B cell (primary cell): ENCODE measurements around the gene MYL10. TPM values are rescaled to one million over a fixed set of nuclear protein-coding genes. Genes with fewer than 3 reads are reported as not detected.

Source experiments
- ATAC-seq: fragments of 200-7000 bp; cut with Tn5 transposase; one replicate; pipeline ENCODE4 v1.10.0; 2021; ENCODE audit warnings: low read depth, mild to moderate bottlenecking, moderate number of reproducible peaks, moderate library complexity
- CTCF ChIA-PET: fragments of 350-600 bp; sonication (Branson Sonifier 250); formaldehyde crosslinking; loops from one replicate; lab custom pipeline; 2021; ENCODE audit warnings: antibody characterized with exemption, inconsistent platforms; lab: Charles Lee
- POLR2A ChIA-PET: fragments of 350-600 bp; sonication (Branson Sonifier 250); formaldehyde crosslinking; loops from one replicate; lab custom pipeline; 2021; ENCODE audit warnings: antibody characterized with exemption; lab: Charles Lee
- DNase-seq: peaks from one replicate; pipeline ENCODE4 v3.0.0; 2013
- H2AFZ ChIP-seq: 2 replicates; pipeline ENCODE4 v1.6.1; 2012; ENCODE audit warnings: mild to moderate bottlenecking, low read depth, low read length; ENCODE audit not compliant: insufficient read depth, poor library complexity, severe bottlenecking
- H3K27ac ChIP-seq, 2 donors: 1 replicate in 1 of 2; 2 replicates in 1 of 2; pipeline ENCODE4 v1.5.1; 2012 to 2013; ENCODE audit warnings: low read length in 2 of 2, mild to moderate bottlenecking in 2 of 2, moderate library complexity in 1 of 2
- H3K27me3 ChIP-seq, 4 experiments: fragments of 200-600 bp in 1 of 4; sonication (generic) in 1 of 4; replicated peaks in 1 of 4; 1 replicate in 2 of 4; 2 replicates in 2 of 4; pipeline versions ENCODE4 v1.6.1 to v1.7.0; 2013 to 2016; ENCODE audit warnings: low read length in 3 of 4, mild to moderate bottlenecking in 2 of 4, mixed read lengths in 1 of 4, moderate library complexity in 1 of 4; ENCODE audit not compliant: insufficient read depth in 4 of 4, control insufficient read depth in 3 of 4; ENCODE audit errors: control extremely low read depth in 1 of 4
- H3K36me3 ChIP-seq, 2 experiments: replicated peaks in 1 of 2; 1 replicate in 1 of 2; 2 replicates in 1 of 2; pipeline versions ENCODE4 v1.6.1 to v1.7.1; 2013; ENCODE audit warnings: low read length in 1 of 2; ENCODE audit not compliant: insufficient read depth in 2 of 2, control insufficient read depth in 1 of 2; ENCODE audit errors: control extremely low read depth in 1 of 2, extremely low read depth in 1 of 2
- H3K4me1 ChIP-seq, 2 donors: fragments of 200-600 bp in 1 of 2; sonication (generic) in 1 of 2; 1 replicate in 1 of 2; 2 replicates in 1 of 2; pipeline versions ENCODE4 v1.5.1 to v1.6.1; 2013 to 2017; ENCODE audit warnings: low read length in 2 of 2; ENCODE audit not compliant: control insufficient read depth in 2 of 2, insufficient read depth in 2 of 2
- H3K4me2 ChIP-seq: replicated peaks from 2 replicates; pipeline ENCODE3; 2012; ENCODE audit warnings: mild to moderate bottlenecking, low read depth, low read length; ENCODE audit not compliant: poor library complexity, severe bottlenecking
- H3K4me3 ChIP-seq, 5 experiments: fragments of 200-600 bp in 1 of 5; sonication (generic) in 1 of 5; 1 replicate in 3 of 5; 2 replicates in 2 of 5; pipeline versions ENCODE4 v1.5.1 to v1.7.0; 2011 to 2016; ENCODE audit warnings: low read length in 4 of 5, mild to moderate bottlenecking in 4 of 5, low read depth in 2 of 5, control low read depth in 1 of 5, moderate library complexity in 1 of 5; ENCODE audit not compliant: insufficient read depth in 1 of 5; ENCODE audit errors: control extremely low read depth in 1 of 5, extremely low read depth in 1 of 5
- H3K79me2 ChIP-seq: fragments of 200-600 bp; sonication (generic); one replicate; pipeline ENCODE4 v1.6.0; 2016; ENCODE audit warnings: low read length; ENCODE audit not compliant: control insufficient read depth, insufficient read depth
- H3K9ac ChIP-seq: fragments of 200-600 bp; sonication (generic); 2 replicates; pipeline ENCODE4 v1.6.1; 2017; ENCODE audit warnings: mild to moderate bottlenecking, low read length, moderate library complexity
- H3K9me3 ChIP-seq, 3 donors: one replicate each; pipeline versions ENCODE4 v1.6.1 to v1.7.1; 2013; ENCODE audit warnings: low read length in 2 of 3; ENCODE audit not compliant: control insufficient read depth in 2 of 3, insufficient read depth in 1 of 3; ENCODE audit errors: control extremely low read depth in 1 of 3
- H4K20me1 ChIP-seq: 2 replicates; pipeline ENCODE4 v1.6.0; 2012; ENCODE audit warnings: mild to moderate bottlenecking, low read length; ENCODE audit not compliant: insufficient read depth, control insufficient read depth, poor library complexity, severe bottlenecking
- H3K27ac Mint-ChIP-seq: one replicate; pipeline ENCODE4 v1.8.0; 2021; ENCODE audit warnings: mixed read lengths
- H3K27me3 Mint-ChIP-seq: one replicate; pipeline ENCODE4 v1.8.0; 2021; ENCODE audit warnings: mixed read lengths
- H3K4me1 Mint-ChIP-seq: one replicate; pipeline ENCODE4 v1.8.0; 2021; ENCODE audit warnings: mixed read lengths
- H3K4me3 Mint-ChIP-seq: one replicate; pipeline ENCODE4 v1.8.0; 2021; ENCODE audit warnings: mixed read lengths
- H3K9me3 Mint-ChIP-seq: one replicate; pipeline ENCODE4 v1.8.0; 2022; ENCODE audit warnings: mixed read lengths; ENCODE audit not compliant: insufficient read depth
- EZH2 ChIP-seq: IDR thresholded peaks from 2 replicates; pipeline ENCODE4 v1.6.1; 2012; ENCODE audit warnings: borderline replicate concordance, low read depth, mild to moderate bottlenecking, moderate library complexity, low read length; ENCODE audit not compliant: insufficient read depth, poor library complexity, severe bottlenecking
- WGBS: methylation state at CpG from one replicate; pipeline ENCODE4 v1.1.5; 2013; ENCODE audit warnings: missing lambda C conversion rate; ENCODE audit not compliant: insufficient coverage; 5-methylcytosine and 5-hydroxymethylcytosine counted together
- intact Hi-C: fragments of 100-400 bp; cut with micrococcal nuclease; formaldehyde crosslinking; loops from one replicate; pipeline ENCODE4 v1.10.0; 2022
- polyA plus RNA-seq: library from polyadenylated mRNA; depleted of rRNA; stranded (reverse); fragments of >200 nt; gene quantifications from 2 replicates; pipeline ENCODE4 v1.2.3, GENCODE V29; 2012
- total RNA-seq, 2 donors: library from RNA; stranded (reverse); fragments of 120-200 nt in 1 of 2; gene quantifications; 1 replicate in 1 of 2; 2 replicates in 1 of 2; pipeline versions ENCODE4 v1.2.3 to v1.2.4, GENCODE V29; 2013 to 2022
- TF ChIP-seq, protein P1 (sequence below): fragments of 200-600 bp; IDR thresholded peaks from one replicate; pipeline ENCODE4 v1.8.0; 2022; ENCODE audit warnings: antibody characterized with exemption, mild to moderate bottlenecking

Gene MYL10
- total and polyA plus RNA-seq, 2 donors (not counting 1 experiment from before 2014, with no cell fraction given) = not detected

- H3K79me2 ChIP-seq = no peaks in the 10 kb centered on the region
- CTCF ChIA-PET = no interaction called here
- WGBS = 95% methylated on average over 6 of the region's 6 CpGs
- no peaks in the 10 kb centered on the region for H3K27me3 ChIP-seq
- no peak overlapping the region for H3K27ac ChIP-seq
- H3K36me3 ChIP-seq = no peaks in the 10 kb centered on the region
- H2AFZ ChIP-seq = no peak overlapping the region
- no peaks in the 10 kb centered on the region for H3K4me1 ChIP-seq
- no peak overlapping the region for H3K27ac Mint-ChIP-seq
- no peak overlapping the region for H3K4me3 Mint-ChIP-seq
- H3K9me3 ChIP-seq = peaks cover 0 to 13% (median 0%) of the 10 kb centered on the region in 3 donors
- no peak for ATAC-seq
- no peaks in the 10 kb centered on the region for H4K20me1 ChIP-seq
- H3K4me3 ChIP-seq = no peak overlapping the region
- H3K4me1 Mint-ChIP-seq = no peaks in the 10 kb centered on the region
- H3K9ac ChIP-seq = no peak overlapping the region
- POLR2A ChIA-PET = no interaction called here
- H3K4me2 ChIP-seq = no peak overlapping the region
- intact Hi-C loops = no loop called here
- TF ChIP-seq EZH2 = no peak
- TF ChIP-seq, protein P1, sequence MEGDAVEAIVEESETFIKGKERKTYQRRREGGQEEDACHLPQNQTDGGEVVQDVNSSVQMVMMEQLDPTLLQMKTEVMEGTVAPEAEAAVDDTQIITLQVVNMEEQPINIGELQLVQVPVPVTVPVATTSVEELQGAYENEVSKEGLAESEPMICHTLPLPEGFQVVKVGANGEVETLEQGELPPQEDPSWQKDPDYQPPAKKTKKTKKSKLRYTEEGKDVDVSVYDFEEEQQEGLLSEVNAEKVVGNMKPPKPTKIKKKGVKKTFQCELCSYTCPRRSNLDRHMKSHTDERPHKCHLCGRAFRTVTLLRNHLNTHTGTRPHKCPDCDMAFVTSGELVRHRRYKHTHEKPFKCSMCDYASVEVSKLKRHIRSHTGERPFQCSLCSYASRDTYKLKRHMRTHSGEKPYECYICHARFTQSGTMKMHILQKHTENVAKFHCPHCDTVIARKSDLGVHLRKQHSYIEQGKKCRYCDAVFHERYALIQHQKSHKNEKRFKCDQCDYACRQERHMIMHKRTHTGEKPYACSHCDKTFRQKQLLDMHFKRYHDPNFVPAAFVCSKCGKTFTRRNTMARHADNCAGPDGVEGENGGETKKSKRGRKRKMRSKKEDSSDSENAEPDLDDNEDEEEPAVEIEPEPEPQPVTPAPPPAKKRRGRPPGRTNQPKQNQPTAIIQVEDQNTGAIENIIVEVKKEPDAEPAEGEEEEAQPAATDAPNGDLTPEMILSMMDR = no peak
- DNase-seq = no peak
- no peaks in the 10 kb centered on the region for H3K9me3 Mint-ChIP-seq
- H3K27me3 Mint-ChIP-seq = peaks cover 8% of the 10 kb centered on the region
Measured at GRCh38 chr7:101633511-101633910, 4.4 kb upstream of the MYL10 start.

DNA sequence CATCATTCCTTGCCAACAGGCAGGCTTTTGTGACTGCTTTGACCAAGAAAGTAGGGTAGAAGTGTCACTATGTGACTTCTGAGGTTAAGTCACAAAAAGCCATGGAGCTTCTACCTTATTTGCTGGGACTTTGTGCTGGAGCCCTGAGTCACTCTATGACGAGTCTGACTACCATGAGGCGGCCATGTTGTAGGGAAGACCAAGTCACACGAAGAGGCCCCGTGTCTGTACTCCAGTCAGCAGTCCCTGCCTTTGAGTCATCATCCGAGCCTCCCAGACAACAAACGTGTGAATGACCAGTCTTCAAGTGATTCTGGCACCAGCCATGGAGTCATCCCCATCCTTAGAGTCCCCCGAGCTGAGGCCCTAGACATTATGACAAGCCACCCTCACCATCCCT, 3.5 kb upstream of the MYL10 start:
- TF ChIP-seq EZH2 = no peak
- TF ChIP-seq, protein P1 = no peak
- Mint-ChIP-seq H3K9me3 (no peaks in the 10 kb centered on the region), H3K27me3 (peaks cover 8% of the 10 kb centered on the region), H3K4me1 (no peaks in the 10 kb centered on the region), H3K27ac (no peak overlapping the region), H3K4me3 (no peak overlapping the region)
- no peak overlapping the region for H3K4me2 ChIP-seq
- 87% methylated on average over 6 of the region's 7 CpGs for WGBS
- H3K27me3 ChIP-seq = no peaks in the 10 kb centered on the region
- H3K4me1 ChIP-seq = no peaks in the 10 kb centered on the region
- no peak overlapping the region for H3K9ac ChIP-seq
- H2AFZ ChIP-seq = no peak overlapping the region
- DNase-seq (no peak), ATAC-seq (no peak)
- ChIA-PET POLR2A (no interaction called here), CTCF (no interaction called here)
- H3K79me2 ChIP-seq = no peaks in the 10 kb centered on the region
- H3K9me3 ChIP-seq = peaks cover 0 to 13% (median 0%) of the 10 kb centered on the region in 3 donors
- no peak overlapping the region for H3K27ac ChIP-seq
- intact Hi-C loops = no loop called here
- H3K36me3 ChIP-seq = no peaks in the 10 kb centered on the region
- H4K20me1 ChIP-seq = no peaks in the 10 kb centered on the region
- H3K4me3 ChIP-seq = no peak overlapping the region
